K562 (cell line): ENCODE measurements around the gene ANKRD1. TPM values are rescaled to one million over a fixed set of nuclear protein-coding genes. Genes with fewer than 3 reads are reported as not detected.

Source experiments
- ATAC-seq: fragments of 200-7000 bp; cut with Tn5 transposase; 3 replicates; pipeline ENCODE4 v1.9.1; 2020; ENCODE audit warnings: moderate library complexity
- BruUV-seq: library from RNA; stranded (reverse); fragments of 400-500 nt; replicated peaks from 2 replicates; lab custom pipeline; 2021; lab: Mats Ljungman, UMichigan
- CTCF ChIA-PET: fragments of 300-600 bp; formaldehyde crosslinking; extraction: SDS; loops from one replicate; lab custom pipeline; 2021; ENCODE audit warnings: low intra/inter-chr PET ratio; lab: Yijun Ruan, JAX
- POLR2A ChIA-PET: fragments of 300-600, 350-650 bp; sonication (Branson Sonifier 250); formaldehyde crosslinking; extraction: SDS; loops from one replicate; lab custom pipeline; 2021; ENCODE audit warnings: antibody characterized with exemption, inconsistent platforms; lab: Yijun Ruan, JAX
- DNase-seq, 4 experiments: peaks; one replicate each; pipeline versions ENCODE4 v3.0.0 to v3.0.0-alpha.2; 2011 to 2018; ENCODE audit warnings: low spot score in 3 of 4, mixed read lengths in 3 of 4; ENCODE audit errors: extremely low read depth in 1 of 4
- FAIRE-seq: peaks from 2 replicates; lab custom pipeline; 2011; peaks lifted over from hg19 to GRCh38; lab: Jason Lieb, UNC
- H2AFZ ChIP-seq: 2 replicates; pipeline ENCODE4 v1.6.0; 2011; ENCODE audit warnings: low read depth, low read length, control low read depth, inconsistent platforms
- H3K27ac ChIP-seq: fragments of 200-600 bp; 3 replicates; pipeline ENCODE4 v1.8.0; 2011; ENCODE audit warnings: low read depth, mild to moderate bottlenecking, control low read depth, inconsistent platforms, low read length, moderate library complexity, mixed read lengths; ENCODE audit errors: extremely low read depth
- H3K27me3 ChIP-seq, 2 experiments: fragments of 300-600 bp in 1 of 2; 2 replicates in 1 of 2; 3 replicates in 1 of 2; pipeline versions ENCODE4 v1.6.0 to v1.8.0; 2011; ENCODE audit warnings: inconsistent platforms in 2 of 2, low read length in 2 of 2, mild to moderate bottlenecking in 1 of 2, mixed read lengths in 1 of 2, moderate library complexity in 1 of 2; ENCODE audit not compliant: control insufficient read depth in 2 of 2, insufficient read depth in 2 of 2
- H3K36me3 ChIP-seq: fragments of 300-600 bp; 3 replicates; pipeline ENCODE4 v1.8.0; 2011; ENCODE audit warnings: mild to moderate bottlenecking, low read length, inconsistent platforms; ENCODE audit not compliant: control insufficient read depth, insufficient read depth
- H3K4me1 ChIP-seq, 2 experiments: fragments of 200-600 bp in 1 of 2; replicated peaks in 1 of 2; 2 replicates in 1 of 2; 3 replicates in 1 of 2; pipeline versions ENCODE4 v1.5.1 to v1.8.0; 2011; ENCODE audit warnings: inconsistent platforms in 2 of 2, low read length in 2 of 2, mild to moderate bottlenecking in 1 of 2, mixed read lengths in 1 of 2, moderate library complexity in 1 of 2; ENCODE audit not compliant: control insufficient read depth in 2 of 2, insufficient read depth in 2 of 2
- H3K4me2 ChIP-seq: 2 replicates; pipeline ENCODE4 v1.6.1; 2011; ENCODE audit warnings: low read length, control low read depth, inconsistent platforms, mixed read lengths; ENCODE audit not compliant: insufficient read depth
- H3K4me3 ChIP-seq: fragments of 200-600 bp; sonication (generic), shearing (Covaris generic); 2 replicates; pipeline ENCODE4 v1.5.1; 2016; ENCODE audit warnings: control low read depth, inconsistent platforms
- H3K79me2 ChIP-seq: fragments of 200-600 bp; 3 replicates; pipeline ENCODE4 v1.8.0; 2011; ENCODE audit warnings: low read length, inconsistent platforms; ENCODE audit not compliant: control insufficient read depth, insufficient read depth
- H3K9ac ChIP-seq, 2 experiments: 2 replicates each; pipeline versions ENCODE4 v1.6.0 to v1.6.1; 2011; ENCODE audit warnings: low read depth in 2 of 2, low read length in 2 of 2, control low read depth in 1 of 2, inconsistent platforms in 1 of 2, mild to moderate bottlenecking in 1 of 2, mixed read lengths in 1 of 2; ENCODE audit not compliant: insufficient read depth in 1 of 2
- H3K9me1 ChIP-seq: one replicate; pipeline ENCODE4 v1.6.0; 2011; ENCODE audit warnings: inconsistent platforms, mild to moderate bottlenecking, low read length, moderate library complexity; ENCODE audit not compliant: control insufficient read depth, insufficient read depth
- H3K9me3 ChIP-seq: replicated peaks from 2 replicates; pipeline ENCODE4 v1.5.1; 2011; ENCODE audit warnings: low read depth, low read length, inconsistent platforms; ENCODE audit not compliant: control insufficient read depth, insufficient read depth
- H4K20me1 ChIP-seq: replicated peaks from 2 replicates; pipeline ENCODE4 v1.6.1; 2011; ENCODE audit warnings: low read length, inconsistent platforms, mixed read lengths; ENCODE audit not compliant: control insufficient read depth, insufficient read depth
- E2F3 ChIP-seq: fragments of 250-450 bp; sonication (Bioruptor Pico); IDR thresholded peaks from 2 replicates; pipeline ENCODE4 v1.4.0; 2020; ENCODE audit warnings: mild to moderate bottlenecking
- FIP1L1 ChIP-seq: fragments of 200-400 bp; formaldehyde crosslinking; IDR thresholded peaks from 2 replicates; pipeline ENCODE4 v1.6.1; 2018; ENCODE audit warnings: mild to moderate bottlenecking, low read depth, low read length; ENCODE audit not compliant: poor library complexity, severe bottlenecking
- KLF13 ChIP-seq: fragments of 450-650 bp; IDR thresholded peaks from 2 replicates; pipeline ENCODE4 v1.6.1; 2016; ENCODE audit warnings: missing genetic modification characterization, low read depth, mild to moderate bottlenecking, missing compliant biosample characterization, moderate library complexity, borderline replicate concordance
- MAFF ChIP-seq: IDR thresholded peaks from 2 replicates; pipeline ENCODE4 v1.6.1; 2012; ENCODE audit warnings: low read length, improper control_type of control experiment
- MLLT1 ChIP-seq, 2 experiments: fragments of 450-650 bp; IDR thresholded peaks; 2 replicates each; pipeline ENCODE4 v1.6.1; 2016
- PHF21A ChIP-seq: fragments of 450-650 bp; IDR thresholded peaks from 2 replicates; pipeline ENCODE4 v1.6.1; 2017; ENCODE audit warnings: low read depth, borderline replicate concordance
- THRB ChIP-seq: fragments of 450-650 bp; formaldehyde crosslinking; conservative IDR thresholded peaks from 2 replicates; pipeline ENCODE4 v1.4.0; 2022; ENCODE audit warnings: mild to moderate bottlenecking, missing genetic modification characterization
- ZNF239 ChIP-seq: fragments of 250-450 bp; sonication (Bioruptor Pico); IDR thresholded peaks from 2 replicates; pipeline ENCODE4 v1.4.0; 2020; ENCODE audit warnings: mild to moderate bottlenecking
- ZNF444 ChIP-seq: fragments of 250-450 bp; sonication (Bioruptor Pico); IDR thresholded peaks from 2 replicates; pipeline ENCODE4 v1.4.0; 2020; ENCODE audit warnings: mild to moderate bottlenecking, moderate library complexity
- ZNF449 ChIP-seq: fragments of 250-450 bp; sonication (Bioruptor Pico); IDR thresholded peaks from 2 replicates; pipeline ENCODE4 v1.8.0; 2022; ENCODE audit warnings: moderate library complexity, mild to moderate bottlenecking, inconsistent platforms
- ZNF778 ChIP-seq: fragments of 450-650 bp; formaldehyde crosslinking; IDR thresholded peaks from 2 replicates; pipeline ENCODE4 v1.4.0; 2020; ENCODE audit warnings: mild to moderate bottlenecking, moderate library complexity
- WGBS: fragments of 100-300 bp; shearing (Covaris generic); methylation state at CpG from one replicate; pipeline ENCODE4 v1.1.6; 2016; ENCODE audit warnings: low coverage, mixed read lengths; ENCODE audit not compliant: insufficient coverage; ENCODE audit errors: missing lambda C conversion rate; 5-methylcytosine and 5-hydroxymethylcytosine counted together
- in situ Hi-C: fragments of 300-500 bp; cut with MboI; formaldehyde crosslinking; loops from 4 replicates; pipeline ENCODE4 v1.15.0; 2018; ENCODE audit warnings: inconsistent platforms, mixed read lengths
- intact Hi-C: fragments of 100-400 bp; cut with micrococcal nuclease; formaldehyde crosslinking; loops from 2 replicates; pipeline ENCODE4 v1.14.2; 2022
- polyA plus RNA-seq, 8 experiments: library from polyadenylated mRNA; depleted of rRNA in 4 of 8; stranded (reverse) in 5 of 8; unstranded in 3 of 8; fragments of >200 nt; fragmentation: Nextera tagmentation in 2 of 8; fragmentation: Illumina TruSeq in 1 of 8; extraction: Ambion mirVana in 2 of 8; extraction: Trizol in 1 of 8; gene quantifications; 2 replicates each; pipeline versions ENCODE4 v1.2.1 to v1.2.3, GENCODE V29; 2011 to 2014; ENCODE audit warnings: inconsistent platforms in 1 of 8, missing spikeins in 1 of 8
- total RNA-seq, 7 experiments: library from RNA; depleted of rRNA in 6 of 7; stranded (reverse); fragments of >200 nt in 6 of 7; fragmentation: Illumina TruSeq in 2 of 7; extraction: Trizol in 2 of 7; gene quantifications; 2 replicates each; pipeline versions ENCODE4 v1.2.1 to v1.2.3, GENCODE V29; 2011 to 2021; ENCODE audit warnings: low replicate concordance in 1 of 7
- TF ChIP-seq, protein P1 (sequence below), 3 experiments: fragments of 200-800 bp in 1 of 3; fragments of 250-450 bp in 1 of 3; fragments of 450-650 bp in 1 of 3; sonication (Bioruptor Pico) in 1 of 3; sonication (Bioruptor generic) in 1 of 3; formaldehyde crosslinking in 1 of 3; IDR thresholded peaks; 2 replicates each; pipeline versions ENCODE4 v1.6.1 to v1.8.0; 2016 to 2022; ENCODE audit warnings: mild to moderate bottlenecking in 2 of 3, missing genetic modification characterization in 2 of 3, missing compliant biosample characterization in 1 of 3, moderate library complexity in 1 of 3
- TF ChIP-seq, protein P2 (sequence below): fragments of 450-650 bp; conservative IDR thresholded peaks from 2 replicates; pipeline ENCODE4 v1.6.1; 2016; ENCODE audit warnings: missing genetic modification characterization, low read depth, mild to moderate bottlenecking, missing compliant biosample characterization, moderate library complexity

The ANKRD1 gene
- total and polyA plus RNA-seq, 9 of the 15 experiments (the other 6 are each of a cell fraction or from before 2014, with no cell fraction given), result not detected

DNA sequence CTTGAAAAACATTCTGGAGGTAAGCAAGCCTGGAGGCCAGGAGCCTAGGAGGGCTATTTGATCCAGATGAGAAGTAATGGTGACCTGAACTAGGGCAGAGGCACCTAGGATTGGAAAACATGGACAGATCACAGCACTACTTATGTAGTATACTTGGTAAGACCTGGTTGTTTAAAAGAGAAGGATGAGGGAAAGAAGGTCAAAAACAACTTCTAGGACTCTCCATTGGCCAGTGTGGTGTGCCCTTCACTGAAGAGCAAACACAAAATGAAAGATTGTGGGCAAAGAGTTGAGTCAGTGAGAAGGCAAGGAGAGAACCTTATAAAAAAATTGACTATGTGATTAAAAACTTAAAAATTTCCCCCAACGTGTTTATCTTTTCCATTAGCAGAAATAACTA is 14.3 kb downstream of the ANKRD1 start:
- H3K27me3 ChIP-seq, result no peaks in the 10 kb centered on the region
- in situ Hi-C loops (loop anchor here (25.0 kb wide), 1 partner anchor 1006 kb away; the partner anchor contains the start of genes BTAF1 and FGFBP3), intact Hi-C loops (no loop called here)
- H3K4me1 ChIP-seq, result no peaks in the 10 kb centered on the region
- BruUV-seq, result no TSS peak
- TF ChIP-seq ZNF449 (CRISPR knock-in tag) (no peak), ZNF239 (CRISPR knock-in tag) (no peak), ZNF778 (CRISPR knock-in tag) (no peak), MAFF (no peak), KLF13 (tag) (no peak), FIP1L1 (no peak), PHF21A (no peak), E2F3 (CRISPR knock-in tag) (no peak), THRB (CRISPR knock-in tag) (no peak), MLLT1 (IDR thresholded peaks at IDR 0.05) (no peak), ZNF444 (CRISPR knock-in tag) (no peak)
- TF ChIP-seq, protein P1, sequence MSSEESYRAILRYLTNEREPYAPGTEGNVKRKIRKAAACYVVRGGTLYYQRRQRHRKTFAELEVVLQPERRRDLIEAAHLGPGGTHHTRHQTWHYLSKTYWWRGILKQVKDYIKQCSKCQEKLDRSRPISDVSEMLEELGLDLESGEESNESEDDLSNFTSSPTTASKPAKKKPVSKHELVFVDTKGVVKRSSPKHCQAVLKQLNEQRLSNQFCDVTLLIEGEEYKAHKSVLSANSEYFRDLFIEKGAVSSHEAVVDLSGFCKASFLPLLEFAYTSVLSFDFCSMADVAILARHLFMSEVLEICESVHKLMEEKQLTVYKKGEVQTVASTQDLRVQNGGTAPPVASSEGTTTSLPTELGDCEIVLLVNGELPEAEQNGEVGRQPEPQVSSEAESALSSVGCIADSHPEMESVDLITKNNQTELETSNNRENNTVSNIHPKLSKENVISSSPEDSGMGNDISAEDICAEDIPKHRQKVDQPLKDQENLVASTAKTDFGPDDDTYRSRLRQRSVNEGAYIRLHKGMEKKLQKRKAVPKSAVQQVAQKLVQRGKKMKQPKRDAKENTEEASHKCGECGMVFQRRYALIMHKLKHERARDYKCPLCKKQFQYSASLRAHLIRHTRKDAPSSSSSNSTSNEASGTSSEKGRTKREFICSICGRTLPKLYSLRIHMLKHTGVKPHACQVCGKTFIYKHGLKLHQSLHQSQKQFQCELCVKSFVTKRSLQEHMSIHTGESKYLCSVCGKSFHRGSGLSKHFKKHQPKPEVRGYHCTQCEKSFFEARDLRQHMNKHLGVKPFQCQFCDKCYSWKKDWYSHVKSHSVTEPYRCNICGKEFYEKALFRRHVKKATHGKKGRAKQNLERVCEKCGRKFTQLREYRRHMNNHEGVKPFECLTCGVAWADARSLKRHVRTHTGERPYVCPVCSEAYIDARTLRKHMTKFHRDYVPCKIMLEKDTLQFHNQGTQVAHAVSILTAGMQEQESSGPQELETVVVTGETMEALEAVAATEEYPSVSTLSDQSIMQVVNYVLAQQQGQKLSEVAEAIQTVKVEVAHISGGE (CRISPR knock-in tag; IDR thresholded peaks at IDR 0.05), result no peak
- TF ChIP-seq, protein P2, sequence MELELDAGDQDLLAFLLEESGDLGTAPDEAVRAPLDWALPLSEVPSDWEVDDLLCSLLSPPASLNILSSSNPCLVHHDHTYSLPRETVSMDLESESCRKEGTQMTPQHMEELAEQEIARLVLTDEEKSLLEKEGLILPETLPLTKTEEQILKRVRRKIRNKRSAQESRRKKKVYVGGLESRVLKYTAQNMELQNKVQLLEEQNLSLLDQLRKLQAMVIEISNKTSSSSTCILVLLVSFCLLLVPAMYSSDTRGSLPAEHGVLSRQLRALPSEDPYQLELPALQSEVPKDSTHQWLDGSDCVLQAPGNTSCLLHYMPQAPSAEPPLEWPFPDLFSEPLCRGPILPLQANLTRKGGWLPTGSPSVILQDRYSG (tag), result no peak
- no peak overlapping the region for H3K9ac ChIP-seq
- H4K20me1 ChIP-seq, result no peaks in the 10 kb centered on the region
- DNase-seq (no peak), ATAC-seq (no peak), FAIRE-seq (no peak)
- no peaks in the 10 kb centered on the region for H3K9me1 ChIP-seq
- H3K4me2 ChIP-seq, result no peak overlapping the region
- H3K36me3 ChIP-seq, result peaks cover 15% of the 10 kb centered on the region; the same call in 1 of the 3 replicates
- H3K79me2 ChIP-seq, result no peaks in the 10 kb centered on the region
- CTCF ChIA-PET, result no interaction called here
- no peaks in the 10 kb centered on the region for H3K9me3 ChIP-seq
- WGBS, result 40% methylated on average over 1 of the region's 1 CpG
- H2AFZ ChIP-seq, result no peak overlapping the region
- POLR2A ChIA-PET, result no interaction called here
- no peak overlapping the region for H3K27ac ChIP-seq
- no peak overlapping the region for H3K4me3 ChIP-seq
